Left lobe of liver (tissue), 2 donors: Measurements from ENCODE around the gene MORN4. TPM values are rescaled to one million over a fixed set of nuclear protein-coding genes. Genes with fewer than 3 reads are reported as not detected.
"Not testable (repeated sequence)": the region's sequence is repeated elsewhere in the genome, so short reads cannot be mapped to it uniquely, and the experiment has no call there.

ENCODE experiments used
- ATAC-seq: fragments of 200-7000 bp; cut with Tn5 transposase; one replicate; pipeline ENCODE4 v1.9.1; 2020; ENCODE audit warnings: mild to moderate bottlenecking, moderate library complexity
- DNase-seq: peaks from one replicate; pipeline ENCODE4 v3.0.0-alpha.2; 2020; ENCODE audit warnings: low spot score
- total RNA-seq: library from RNA; stranded (reverse); gene quantifications from one replicate; pipeline ENCODE4 v1.2.1, GENCODE V29; 2021
- donor health status: DM: no; HTN: no; CAD: no; lungs with moderate emphysema.
- donor health status: DM: no; HTN: yes; CAD: no.

The MORN4 gene
- total RNA-seq, result 0.81 TPM

DNA sequence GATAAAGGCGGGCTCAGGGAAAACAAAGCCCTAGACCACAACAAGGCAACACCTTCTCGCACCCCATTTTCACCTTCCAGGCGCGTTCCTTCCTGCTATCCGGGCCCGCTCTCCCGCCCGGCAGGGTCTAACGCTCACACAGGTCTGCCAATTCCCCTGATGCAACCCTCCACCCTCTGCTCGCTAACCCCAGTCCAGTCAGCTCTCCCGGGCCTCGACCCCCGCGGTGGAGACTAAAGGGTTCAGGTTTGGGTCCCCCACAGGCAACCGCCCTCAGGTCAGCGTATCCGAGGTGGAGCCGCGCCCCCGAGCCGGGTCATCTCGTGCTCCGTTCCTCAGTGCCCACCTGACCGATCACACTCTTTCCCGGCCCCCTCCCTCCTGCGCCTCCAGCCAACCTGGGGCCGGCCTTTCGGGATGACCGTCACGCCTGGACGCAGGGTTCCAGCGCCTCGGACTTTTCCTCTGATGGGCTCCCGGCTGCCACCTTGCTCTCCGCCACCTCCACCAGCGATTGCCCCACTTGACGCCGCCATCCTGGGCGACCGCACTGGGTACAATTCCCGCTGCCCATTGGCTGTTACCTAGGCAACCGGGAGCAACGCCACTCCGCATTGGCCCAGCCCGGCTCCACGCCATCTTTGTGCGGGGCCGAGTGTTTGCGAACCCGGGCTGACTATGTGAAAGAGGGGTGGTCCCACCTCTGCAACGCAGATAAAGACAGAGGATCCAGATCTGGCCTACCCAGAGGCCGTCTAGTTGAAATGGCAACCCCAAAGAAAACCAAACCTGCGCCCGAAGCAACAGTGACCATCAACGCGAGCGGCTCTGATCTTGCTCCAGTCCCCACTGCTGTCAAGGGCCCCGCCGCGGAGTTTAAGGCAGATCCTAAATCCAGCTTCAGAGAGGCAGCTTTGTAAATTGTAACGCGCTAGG lies at the start of gene MORN4:
Gene MORN4, minus strand, starts transcription at position 552 of the 936 bp plus-strand sequence. CDS start 13,847 bp downstream, outside the sequence.
- peak; percentile 99 for ATAC-seq

DNA sequence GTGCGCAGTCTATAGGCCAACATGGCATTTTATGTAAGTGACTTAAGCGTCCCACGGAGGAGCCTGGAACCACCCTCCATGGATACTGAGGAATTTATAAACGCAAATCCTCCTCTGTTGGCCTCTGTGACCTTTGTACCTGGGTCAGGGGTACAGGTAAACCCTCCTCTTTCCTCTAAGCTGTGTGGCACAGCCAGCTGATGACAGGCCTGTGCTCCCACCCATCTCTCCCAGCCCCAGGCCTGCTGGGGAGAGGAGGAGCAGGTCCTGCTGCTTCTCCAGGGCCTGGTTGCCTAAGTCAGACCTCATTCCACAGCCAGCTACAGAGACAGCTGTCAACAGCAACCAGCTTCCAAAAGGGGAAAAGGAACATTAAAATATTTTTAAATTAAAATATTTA lies 48.7 kb upstream of the MORN4 start:
- ATAC-seq (no peak), DNase-seq (no peak)

More for the DNA sequence above, at the start of gene MORN4:
- DNase-seq, result peak; percentile 93

DNA sequence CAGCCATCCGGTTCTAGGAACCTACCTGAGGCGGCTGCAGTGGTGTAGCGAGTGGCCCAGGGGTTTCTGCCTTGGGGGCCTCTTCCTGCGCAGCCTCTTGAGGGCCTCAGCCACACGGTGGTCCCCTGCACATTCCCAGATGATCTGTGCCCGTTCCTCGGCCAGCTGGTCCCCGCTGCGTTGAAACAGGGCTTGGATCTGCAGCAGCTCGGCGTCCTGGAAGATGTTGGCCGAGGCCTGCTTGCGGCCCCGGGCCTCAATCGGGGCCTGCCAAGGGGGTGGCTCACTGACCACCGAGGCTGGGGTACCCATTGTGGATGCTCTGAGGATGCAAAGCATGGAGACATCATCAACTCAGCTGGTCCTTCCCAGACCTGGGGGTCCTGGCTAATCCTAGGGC lies 46.3 kb upstream of the MORN4 start:
- ATAC-seq (no peak), DNase-seq (no peak)

DNA sequence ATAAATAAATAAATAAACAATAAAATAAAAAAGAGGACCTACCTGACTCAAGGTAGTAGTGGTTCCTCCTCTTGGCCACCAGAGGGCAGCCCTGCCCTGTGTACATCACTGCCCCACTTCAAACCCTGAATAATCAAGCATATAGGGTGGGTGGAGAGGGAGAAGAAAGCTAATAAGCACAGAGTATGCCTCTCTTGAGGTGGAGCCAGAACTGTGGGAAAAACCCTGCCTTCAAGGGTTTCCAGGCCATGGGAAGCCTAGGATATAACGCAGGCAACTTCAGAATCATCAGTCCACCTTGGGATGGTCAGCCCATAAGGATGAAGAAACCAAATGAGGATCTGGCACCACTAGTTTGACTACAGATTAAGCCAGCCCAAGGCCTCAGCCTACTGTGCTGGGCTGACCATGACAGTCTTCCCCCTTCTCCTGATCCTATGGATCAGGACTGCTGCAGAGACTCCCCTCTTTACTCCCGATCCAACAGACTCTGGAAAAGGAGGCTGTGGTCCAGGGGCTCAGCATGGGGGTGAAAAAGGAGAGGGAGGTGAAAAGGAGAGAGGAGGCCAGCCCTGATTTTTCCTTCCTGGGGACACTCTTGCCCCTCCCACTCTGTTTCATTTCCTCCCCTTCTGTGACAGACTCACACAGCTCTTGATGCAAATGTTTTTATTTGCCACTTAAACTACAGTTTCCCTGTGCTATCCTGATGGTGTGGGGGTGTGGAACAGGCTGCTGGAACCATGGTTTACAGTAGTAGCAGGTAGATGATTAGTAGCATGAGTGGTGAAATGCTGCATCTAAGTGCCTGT lies 43.7 kb upstream of the MORN4 start:
- no peak for DNase-seq
- peak; percentile 77 for ATAC-seq

DNA sequence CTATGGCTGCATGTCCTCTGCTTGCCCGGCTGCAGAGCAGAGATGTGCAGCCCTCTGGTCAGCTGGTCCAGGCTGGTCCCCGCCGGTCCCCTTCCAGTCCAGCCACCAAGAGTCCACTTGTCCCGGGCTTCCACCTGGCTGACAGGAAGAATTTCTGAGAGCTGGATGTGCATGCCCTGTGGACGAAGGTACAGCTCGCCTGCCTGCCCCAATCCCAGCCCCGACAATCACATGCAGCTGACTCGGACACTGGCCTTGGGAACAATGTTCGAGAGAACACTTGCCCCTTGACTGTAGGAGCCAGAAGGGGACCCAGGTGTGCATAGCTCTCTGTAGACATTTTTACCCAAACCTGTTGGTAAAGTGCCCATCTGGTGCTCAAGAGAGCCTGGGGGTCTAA lies 41.9 kb upstream of the MORN4 start:
- DNase-seq (no peak), ATAC-seq (no peak)

DNA sequence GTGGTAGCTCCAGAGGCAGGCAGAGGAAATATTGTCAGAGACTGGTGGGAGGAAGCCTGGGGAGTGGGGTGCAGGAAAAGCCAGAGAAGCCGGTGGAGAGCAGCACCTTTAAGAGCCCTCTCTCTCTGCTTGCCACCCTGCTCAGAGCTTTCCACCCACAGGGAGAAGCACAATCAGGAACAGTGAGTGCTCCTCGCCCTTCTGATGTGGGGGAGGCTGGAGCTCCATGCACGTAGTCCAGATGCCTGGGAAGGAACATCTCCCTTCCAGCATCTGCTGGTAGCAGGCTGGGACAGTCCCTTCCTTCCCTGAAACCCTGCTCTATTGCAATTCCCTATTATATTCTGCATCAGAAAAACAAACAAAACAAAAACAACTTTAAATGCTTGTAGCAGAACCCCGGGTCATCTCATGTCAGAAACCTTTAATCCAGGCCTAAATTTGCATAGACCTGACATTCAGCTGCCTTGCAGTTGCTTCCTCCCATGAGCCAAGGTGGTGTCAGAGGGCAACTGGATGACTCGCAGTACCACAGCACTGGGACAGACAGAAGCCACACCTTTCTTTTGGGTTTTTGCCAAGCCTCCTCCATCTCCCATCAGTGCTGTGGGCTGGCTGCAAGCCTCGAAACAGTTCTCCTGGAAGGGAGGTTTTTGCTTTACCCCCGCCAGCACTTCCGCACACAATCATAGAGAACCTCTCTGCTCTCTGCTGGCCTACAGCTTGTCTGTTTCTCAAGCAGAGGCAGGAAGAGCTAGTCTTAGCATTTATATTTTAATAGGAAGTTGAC lies 40.6 kb upstream of the MORN4 start:
- DNase-seq, result no peak
- peak; percentile 77 for ATAC-seq

DNA sequence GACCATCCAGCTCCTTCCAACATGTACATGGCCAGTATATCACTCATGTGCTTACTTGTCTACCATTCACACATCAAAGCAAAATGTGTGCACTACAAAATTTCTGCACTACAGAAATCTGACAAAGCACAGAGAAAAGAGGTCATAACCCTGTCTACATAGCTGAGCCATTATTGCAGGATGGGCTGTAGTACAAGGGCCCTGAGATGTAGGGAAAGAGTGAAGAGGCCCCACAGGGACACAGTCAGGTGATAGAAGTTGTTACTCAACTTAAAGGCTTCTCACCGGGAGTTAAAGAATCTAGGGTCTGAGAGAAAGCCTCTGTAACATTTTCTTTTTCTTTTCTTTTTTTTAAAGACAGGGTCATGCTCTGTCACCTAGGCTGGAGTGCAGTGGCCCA lies 36.3 kb upstream of the MORN4 start:
- DNase-seq, result no peak
- ATAC-seq, result no peak

DNA sequence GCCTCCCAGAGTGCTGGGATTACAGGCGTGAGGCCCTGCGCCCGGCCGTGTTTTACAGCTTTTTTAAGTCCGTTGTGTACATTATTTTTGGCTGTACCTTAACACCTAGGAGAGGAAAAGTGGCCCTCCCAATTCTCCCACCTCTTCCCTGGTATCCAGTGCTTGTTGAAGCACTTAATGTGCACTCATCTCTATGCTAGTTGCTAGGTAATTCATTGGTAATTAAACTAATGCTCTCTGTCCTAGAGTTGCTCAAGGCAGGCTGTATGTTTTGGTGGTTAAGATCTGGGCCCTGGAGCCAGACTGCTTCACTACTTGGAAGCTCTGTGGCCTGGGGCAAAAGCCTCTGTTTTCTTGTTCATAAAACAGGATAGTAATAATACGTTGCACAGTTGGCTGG lies 34.2 kb upstream of the MORN4 start:
- DNase-seq, result no peak
- ATAC-seq, result peak; percentile 4

DNA sequence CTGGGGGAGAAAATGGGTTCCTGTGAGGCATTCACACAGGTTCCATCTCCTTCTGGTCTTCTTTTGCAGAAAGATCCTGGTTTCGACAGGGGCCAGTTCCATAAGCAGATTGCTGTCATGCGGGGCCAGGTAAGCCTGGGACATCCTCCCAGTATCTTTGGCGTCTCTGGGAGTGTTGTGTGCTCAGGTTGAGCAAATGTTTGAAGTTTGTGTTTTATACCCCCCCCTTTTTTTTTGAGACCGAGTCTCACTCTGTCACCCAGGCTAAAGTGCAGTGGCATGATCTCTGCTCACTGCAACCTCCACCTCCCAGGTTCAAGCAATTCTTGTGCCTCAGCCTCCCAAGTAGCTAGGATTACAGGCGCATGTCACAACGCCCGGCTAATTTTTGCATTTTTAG lies 33.7 kb upstream of the MORN4 start:
- DNase-seq, result no peak
- ATAC-seq, result peak; percentile 75

DNA sequence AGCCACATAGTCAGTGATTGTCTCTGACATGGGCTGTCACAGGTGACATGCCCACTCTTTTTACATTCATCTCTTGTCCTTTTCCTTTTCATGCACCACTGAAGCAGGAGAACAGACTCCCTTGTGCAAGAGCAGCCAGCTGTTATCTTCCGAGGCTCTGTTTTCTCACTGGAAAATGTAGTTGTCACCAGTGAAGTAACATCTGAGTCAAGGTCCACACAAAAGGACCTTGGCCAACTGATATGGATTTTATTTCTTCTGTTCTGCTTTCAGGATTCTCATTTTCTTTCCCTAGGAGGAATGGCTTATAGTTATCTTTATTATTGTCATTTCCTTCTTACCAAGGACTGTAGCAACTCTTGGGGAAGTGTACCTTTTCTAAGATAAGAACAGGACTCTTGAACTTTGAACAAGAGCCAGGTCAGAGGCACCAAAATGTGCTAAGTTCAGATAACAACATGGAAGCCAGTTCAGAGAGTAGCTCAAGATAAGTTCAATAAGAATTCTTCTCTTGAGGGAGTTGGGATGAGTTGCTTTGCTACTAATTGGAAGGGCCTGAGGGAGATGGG lies 31.1 kb upstream of the MORN4 start:
- no peak for DNase-seq
- peak; percentile 79 for ATAC-seq

DNA sequence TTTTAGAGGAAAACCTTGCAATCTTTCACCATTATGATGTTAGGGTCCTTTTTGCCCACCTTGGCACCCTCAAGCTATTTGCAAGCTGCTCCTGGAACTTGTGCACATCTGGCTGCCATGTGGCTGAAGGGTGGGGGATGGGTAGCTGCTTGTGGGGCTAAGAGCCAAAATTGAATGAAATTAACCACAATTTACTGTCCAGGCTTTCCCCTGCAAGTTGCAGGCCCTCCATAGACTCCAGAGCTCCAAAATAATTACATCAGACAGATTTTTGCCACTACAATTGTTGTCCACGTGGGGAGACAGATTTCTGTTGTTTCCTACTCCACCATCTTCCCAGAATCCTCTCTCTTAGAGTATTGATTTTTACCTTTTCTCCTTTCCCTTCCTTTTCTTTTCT lies 26.3 kb upstream of the MORN4 start:
- ATAC-seq (no peak), DNase-seq (no peak)

DNA sequence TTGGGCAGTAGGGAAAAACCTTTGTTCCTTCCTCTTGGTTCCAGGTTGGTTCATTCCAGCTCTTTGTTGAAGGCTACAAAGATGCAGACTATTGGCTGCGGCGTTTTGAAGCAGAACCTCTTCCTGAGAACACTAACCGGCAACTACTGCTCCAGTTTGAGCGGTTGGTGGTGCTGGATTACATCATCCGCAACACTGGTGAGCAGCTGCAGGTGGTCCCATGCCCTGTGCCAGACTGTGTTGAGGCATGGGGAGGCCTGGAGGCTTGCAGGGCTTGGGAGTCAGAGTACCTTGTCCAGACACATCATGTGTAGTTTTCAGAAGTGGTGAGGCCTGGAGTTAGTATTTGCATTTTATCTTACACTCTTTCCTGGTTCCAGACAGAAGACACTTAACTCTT lies 23.5 kb upstream of the MORN4 start:
- no peak for DNase-seq
- ATAC-seq, result no peak

DNA sequence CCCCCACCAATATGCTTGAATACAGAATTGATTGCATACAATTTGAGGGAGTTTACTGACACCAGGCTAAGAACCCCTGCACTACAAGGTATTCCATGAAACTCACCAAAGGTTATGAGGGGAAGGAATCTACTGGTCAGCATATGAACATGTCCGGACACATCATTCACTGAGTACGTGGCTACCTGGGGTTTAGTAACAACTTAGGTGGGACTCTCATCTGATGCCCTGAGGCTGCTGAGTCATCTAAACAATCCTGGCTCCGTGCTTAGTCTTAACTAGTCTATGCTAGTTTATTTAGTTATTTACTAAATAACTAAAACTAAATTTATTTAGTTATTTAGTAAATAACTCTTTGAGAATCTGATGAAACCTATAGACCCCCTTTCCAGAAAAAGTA lies 18.5 kb upstream of the MORN4 start:
- DNase-seq (no peak), ATAC-seq (no peak)

DNA sequence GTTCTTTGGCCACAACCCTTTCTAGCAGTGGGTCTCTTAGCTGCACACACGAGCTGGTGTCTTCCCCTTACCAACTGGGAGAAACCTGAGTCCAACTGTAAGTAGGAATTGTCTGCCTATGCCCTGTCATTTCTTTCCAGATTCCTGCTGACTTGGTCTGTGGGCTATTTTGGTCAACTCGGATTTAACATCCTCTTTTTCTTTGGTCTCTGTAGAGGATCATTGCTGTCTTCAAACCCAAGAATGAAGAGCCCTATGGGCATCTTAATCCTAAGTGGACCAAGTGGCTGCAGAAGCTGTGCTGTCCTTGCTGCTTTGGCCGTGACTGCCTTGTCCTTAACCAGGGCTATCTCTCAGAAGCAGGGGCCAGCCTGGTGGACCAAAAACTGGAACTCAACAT lies 17.4 kb upstream of the MORN4 start:
- ATAC-seq (no peak), DNase-seq (no peak)

DNA sequence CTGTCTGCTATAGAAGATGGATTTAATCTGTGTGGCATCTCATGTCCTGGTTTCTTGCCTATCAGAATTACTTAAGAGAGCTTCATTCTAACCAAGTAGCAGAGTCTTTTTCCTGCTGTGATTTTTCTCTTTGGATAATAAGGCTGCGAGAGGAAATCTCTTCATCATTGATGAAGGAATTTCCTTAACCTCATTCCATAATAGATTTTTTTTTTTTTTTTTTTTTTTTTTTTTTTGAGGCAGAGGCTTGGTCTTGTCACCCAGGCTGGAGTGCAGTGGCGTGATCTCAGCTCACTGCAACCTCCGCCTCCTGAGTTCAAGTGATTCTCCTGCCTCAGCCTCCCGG lies 16.1 kb upstream of the MORN4 start:
- not testable (repeated sequence) for ATAC-seq, DNase-seq

DNA sequence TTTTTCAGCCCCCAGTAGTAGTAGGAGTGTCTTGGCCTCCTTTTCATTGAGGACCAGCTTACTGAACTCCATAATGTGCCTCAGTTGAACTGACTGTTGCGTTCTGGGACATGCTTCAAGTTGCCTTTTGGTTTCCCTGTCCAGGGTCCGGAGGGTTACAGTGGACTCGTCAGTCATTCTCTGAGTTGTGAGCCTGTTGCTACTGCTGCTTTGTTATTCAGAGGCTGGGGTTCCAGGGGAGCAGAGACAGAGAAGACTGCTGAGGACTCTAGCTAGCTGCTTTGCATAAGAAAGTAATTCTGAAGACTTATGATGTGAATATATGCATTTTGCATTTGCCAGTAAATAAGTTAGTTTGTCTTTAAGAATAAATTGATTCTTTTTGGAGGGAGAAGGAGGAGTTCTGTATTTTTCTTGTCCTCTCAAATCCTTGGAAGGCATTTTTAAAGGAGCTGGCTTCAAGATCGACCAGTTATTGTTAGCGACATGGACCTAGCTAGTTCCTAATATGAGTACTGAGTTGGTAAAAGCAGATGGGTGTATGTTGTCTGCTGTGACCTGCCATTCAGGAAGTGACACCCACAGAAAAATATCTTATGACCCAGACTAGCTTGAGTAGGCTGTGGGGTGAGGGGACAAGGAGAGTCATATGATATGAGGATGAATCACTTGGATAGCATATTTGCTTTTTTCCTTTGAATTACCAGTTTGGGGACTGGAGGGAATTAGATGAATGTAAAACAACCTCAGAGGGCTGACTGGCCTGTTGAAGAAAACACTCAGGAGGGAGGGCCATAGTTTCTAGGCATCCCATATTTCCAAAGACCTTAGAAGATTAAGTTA lies 15.5 kb upstream of the MORN4 start:
- ATAC-seq (peak; percentile 61), DNase-seq (no peak)

DNA sequence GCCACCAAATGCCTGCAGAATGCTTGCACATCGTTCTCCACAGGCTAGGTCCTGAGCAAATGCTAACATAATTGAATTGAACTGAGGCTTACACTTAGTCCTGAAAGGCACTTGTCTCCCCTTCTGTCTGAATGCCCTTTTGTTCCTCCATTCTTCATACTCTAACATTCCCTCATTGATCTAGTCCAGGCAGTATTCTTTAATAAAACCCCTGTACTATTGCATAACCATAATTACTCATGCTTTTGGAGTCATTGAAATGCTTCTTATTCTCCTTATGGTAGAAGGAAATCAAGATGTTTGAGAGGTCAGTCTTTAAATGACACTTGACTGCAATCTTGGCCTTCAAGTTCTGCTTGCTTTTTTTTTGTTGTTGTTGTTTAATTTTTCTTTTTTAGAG lies 14.3 kb upstream of the MORN4 start:
- DNase-seq, result no peak
- ATAC-seq, result no peak

DNA sequence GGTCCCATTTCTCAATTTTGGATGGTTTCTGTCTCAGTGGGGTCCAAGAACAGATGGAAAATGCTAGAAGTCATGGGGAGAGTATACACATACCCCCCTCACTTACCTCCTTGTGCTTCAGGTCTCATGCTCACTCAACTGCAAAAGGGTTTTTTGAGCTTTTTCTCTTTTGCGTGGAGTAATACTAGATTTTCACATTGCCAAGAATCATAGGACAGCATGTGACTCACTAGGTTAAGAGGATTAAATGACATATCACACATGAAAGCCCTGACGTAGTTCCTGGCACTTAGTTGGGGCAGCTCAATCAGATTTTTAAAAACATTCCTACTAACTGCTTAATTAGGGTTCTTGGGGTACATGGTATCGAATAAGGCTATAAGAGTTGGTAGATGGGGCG lies 11.6 kb upstream of the MORN4 start:
- ATAC-seq, result no peak
- no peak for DNase-seq

DNA sequence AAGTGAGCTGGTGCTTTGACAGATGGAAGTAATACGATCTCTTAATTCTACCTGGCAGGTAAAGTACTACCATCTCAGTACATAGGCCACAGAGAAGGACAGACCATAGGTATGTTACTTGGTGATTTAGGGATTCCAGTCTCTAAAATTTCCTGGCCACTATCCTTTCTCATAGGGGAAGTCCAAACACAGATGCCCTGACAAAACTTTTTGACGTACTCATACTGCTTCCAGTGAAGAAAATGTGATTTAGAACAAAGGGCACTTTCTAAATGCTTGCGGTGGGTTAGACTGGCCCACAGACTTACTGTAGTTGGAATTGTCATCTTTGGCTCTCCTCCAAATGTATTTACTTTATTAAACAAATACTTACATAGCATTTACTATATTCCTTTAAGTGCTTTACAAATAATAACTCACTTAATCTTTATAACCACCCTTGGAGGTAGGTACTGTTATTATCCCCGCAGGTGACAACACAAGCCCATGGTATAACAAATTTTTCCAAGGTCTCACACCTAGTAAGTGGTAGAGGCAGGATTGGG lies 10.2 kb upstream of the MORN4 start:
- no peak for DNase-seq
- no peak for ATAC-seq
